HG03039 (cell line): Measurements from ENCODE around the gene F7.
"Not testable (repeated sequence)": the region's sequence is repeated elsewhere in the genome, so short reads cannot be mapped to it uniquely, and the experiment has no call there.

Experiments used
- ATAC-seq: cut with Tn5 transposase; IDR thresholded peaks from one replicate; pipeline ENCODE4 v1.9.1; 2021; ENCODE audit warnings: mild to moderate bottlenecking, moderate library complexity; ENCODE audit not compliant: unreplicated experiment

Gene F7

GRCh38 chr13:113098162-113098732, 7.3 kb upstream of the F7 start:
- ATAC-seq = no peak

GRCh38 chr13:113099142-113099541, 6.4 kb upstream of the F7 start:
- ATAC-seq = no peak

- not testable (repeated sequence) for ATAC-seq
These were observed 3.3 kb upstream of the F7 start for GRCh38 chr13:113102302-113102701.

- ATAC-seq = no peak
These were observed 2.9 kb upstream of the F7 start for GRCh38 chr13:113102727-113103126.

- ATAC-seq = no peak
These were observed 1.9 kb upstream of the F7 start for GRCh38 chr13:113103646-113104045.

- no peak for ATAC-seq
These were observed 396 bp downstream of the F7 start for GRCh38 chr13:113105921-113106452.

GRCh38 chr13:113106711-113107351, 1.2 kb downstream of the F7 start:
- ATAC-seq = no peak

- not testable (repeated sequence) for ATAC-seq
These were observed 2.9 kb downstream of the F7 start for GRCh38 chr13:113108521-113108920.

GRCh38 chr13:113109151-113110047, 3.8 kb downstream of the F7 start:
- ATAC-seq = no peak

GRCh38 chr13:113110048-113110851, 4.7 kb downstream of the F7 start:
- no peak for ATAC-seq

GRCh38 chr13:113110852-113111315, 5.3 kb downstream of the F7 start:
- no peak for ATAC-seq

- not testable (repeated sequence) for ATAC-seq
These were observed 6.2 kb downstream of the F7 start for GRCh38 chr13:113111821-113112220.

GRCh38 chr13:113112475-113112874, 6.9 kb downstream of the F7 start:
- not testable (repeated sequence) for ATAC-seq

- no peak for ATAC-seq
These were observed 7.6 kb downstream of the F7 start for GRCh38 chr13:113112893-113113845.

GRCh38 chr13:113113846-113114271, 8.3 kb downstream of the F7 start:
- no peak for ATAC-seq

GRCh38 chr13:113114511-113115362, 9.1 kb downstream of the F7 start:
- ATAC-seq = no peak

GRCh38 chr13:113115363-113116205, 10.0 kb downstream of the F7 start:
- ATAC-seq = no peak
